ENCODE measurements around the gene KCNF1. TPM values are rescaled to one million over a fixed set of nuclear protein-coding genes. Genes with fewer than 3 reads are reported as not detected.

Gene KCNF1
- total RNA-seq, 2 donors from 2014 or later, result not detected

DNA sequence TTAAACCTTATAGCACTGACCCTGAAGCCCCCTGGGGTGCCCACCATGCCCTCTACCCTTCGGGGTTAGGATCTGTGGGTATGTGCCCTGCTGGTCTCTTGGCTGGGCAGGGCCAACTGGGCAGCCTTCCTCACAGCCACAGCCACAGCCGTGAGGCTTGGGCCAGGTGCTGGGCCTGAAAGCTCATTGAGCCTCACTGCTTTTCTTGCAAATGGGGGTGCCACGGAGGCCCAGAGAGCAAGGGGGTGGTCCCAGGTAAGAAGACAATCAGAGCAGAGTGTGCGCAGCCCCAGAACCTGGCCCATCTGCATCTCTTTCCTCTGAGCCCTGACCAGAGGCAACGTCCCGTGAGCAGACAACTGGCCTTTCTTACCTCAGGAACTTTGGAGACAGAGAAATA lies 34.7 kb downstream of the KCNF1 start:
- H3K27ac ChIP-seq, result no peak overlapping the region
- no peaks in the 10 kb centered on the region for H3K9me3 ChIP-seq
- H3K4me3 ChIP-seq, result no peak overlapping the region
- ATAC-seq (ENCODE audit: insufficient number of reproducible peaks, low FRiP score, low read depth) (no peak), DNase-seq (ENCODE audit: low spot score) (no peak)
- TF ChIP-seq, protein P1, sequence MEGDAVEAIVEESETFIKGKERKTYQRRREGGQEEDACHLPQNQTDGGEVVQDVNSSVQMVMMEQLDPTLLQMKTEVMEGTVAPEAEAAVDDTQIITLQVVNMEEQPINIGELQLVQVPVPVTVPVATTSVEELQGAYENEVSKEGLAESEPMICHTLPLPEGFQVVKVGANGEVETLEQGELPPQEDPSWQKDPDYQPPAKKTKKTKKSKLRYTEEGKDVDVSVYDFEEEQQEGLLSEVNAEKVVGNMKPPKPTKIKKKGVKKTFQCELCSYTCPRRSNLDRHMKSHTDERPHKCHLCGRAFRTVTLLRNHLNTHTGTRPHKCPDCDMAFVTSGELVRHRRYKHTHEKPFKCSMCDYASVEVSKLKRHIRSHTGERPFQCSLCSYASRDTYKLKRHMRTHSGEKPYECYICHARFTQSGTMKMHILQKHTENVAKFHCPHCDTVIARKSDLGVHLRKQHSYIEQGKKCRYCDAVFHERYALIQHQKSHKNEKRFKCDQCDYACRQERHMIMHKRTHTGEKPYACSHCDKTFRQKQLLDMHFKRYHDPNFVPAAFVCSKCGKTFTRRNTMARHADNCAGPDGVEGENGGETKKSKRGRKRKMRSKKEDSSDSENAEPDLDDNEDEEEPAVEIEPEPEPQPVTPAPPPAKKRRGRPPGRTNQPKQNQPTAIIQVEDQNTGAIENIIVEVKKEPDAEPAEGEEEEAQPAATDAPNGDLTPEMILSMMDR (IDR thresholded peaks at IDR 0.05), result no peak
- H3K4me1 ChIP-seq (ENCODE audit: control insufficient read depth in 1 of 2, low read depth in 2 of 2), result no peaks in the 10 kb centered on the region
- no peaks in the 10 kb centered on the region for H3K36me3 ChIP-seq
- no peaks in the 10 kb centered on the region for H3K27me3 ChIP-seq (replicated peaks; ENCODE audit: insufficient read depth)

DNA sequence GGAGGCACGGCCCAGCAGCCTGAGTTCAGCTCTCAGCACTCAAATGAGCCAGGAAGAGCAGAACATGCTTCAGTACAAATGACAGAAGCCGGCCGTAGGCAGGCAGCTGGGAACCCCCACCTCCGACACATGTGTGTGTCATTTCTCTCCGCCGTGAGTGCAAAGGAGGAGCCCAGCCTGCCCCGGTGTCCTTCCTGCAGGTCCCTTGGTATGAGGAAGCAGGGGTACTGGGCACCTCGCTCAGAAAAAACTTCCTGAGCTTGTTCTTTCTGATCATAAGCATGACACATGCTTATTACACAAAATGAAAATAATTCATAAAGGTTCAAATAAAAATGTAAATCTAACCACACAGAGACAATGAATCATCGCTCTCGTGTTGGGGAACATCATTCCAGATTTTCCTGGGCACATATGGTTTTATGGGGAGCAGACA lies 35.3 kb downstream of the KCNF1 start:
- DNase-seq (ENCODE audit: low spot score), result no peak
- Histone ChIP-seq H3K9me3 (no peaks in the 10 kb centered on the region), H3K4me1 (ENCODE audit: control insufficient read depth in 1 of 2, low read depth in 2 of 2) (no peaks in the 10 kb centered on the region), H3K4me3 (no peak overlapping the region), H3K27ac (no peak overlapping the region), H3K36me3 (no peaks in the 10 kb centered on the region), H3K27me3 (replicated peaks; ENCODE audit: insufficient read depth) (no peaks in the 10 kb centered on the region)
- no peak for ATAC-seq (ENCODE audit: insufficient number of reproducible peaks, low FRiP score, low read depth)
- TF ChIP-seq, protein P1 (IDR thresholded peaks at IDR 0.05), result no peak

GRCh38 chr2:10947446-10948187 lies 35.9 kb downstream of the KCNF1 start:
- no peak overlapping the region for H3K27ac ChIP-seq
- DNase-seq (ENCODE audit: low spot score), result no peak
- ATAC-seq (ENCODE audit: insufficient number of reproducible peaks, low FRiP score, low read depth), result no peak
- H3K36me3 ChIP-seq, result no peaks in the 10 kb centered on the region
- no peaks in the 10 kb centered on the region for H3K4me1 ChIP-seq (ENCODE audit: control insufficient read depth in 1 of 2, low read depth in 2 of 2)
- H3K4me3 ChIP-seq, result no peak overlapping the region
- H3K9me3 ChIP-seq, result no peaks in the 10 kb centered on the region
- TF ChIP-seq, protein P1 (IDR thresholded peaks at IDR 0.05), result no peak
- H3K27me3 ChIP-seq (replicated peaks; ENCODE audit: insufficient read depth), result no peaks in the 10 kb centered on the region

DNA sequence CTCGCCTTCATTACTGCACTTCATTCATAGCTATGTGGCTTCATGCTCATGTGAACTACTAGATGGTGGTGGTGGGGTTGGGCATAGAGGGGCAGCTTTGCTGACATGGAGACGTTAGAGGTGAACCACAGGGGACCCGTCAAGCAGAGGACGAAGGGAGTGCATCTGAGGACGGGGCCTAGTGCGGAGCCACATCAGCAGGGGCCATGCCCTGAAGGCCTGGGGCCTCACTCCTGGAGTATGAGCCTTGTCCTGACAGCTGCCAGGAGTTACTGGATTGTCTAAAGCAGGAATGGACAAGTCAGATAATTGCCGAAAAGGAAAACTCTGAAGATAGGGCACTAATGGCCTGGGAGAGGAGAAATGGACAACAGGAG lies 36.4 kb downstream of the KCNF1 start:
- TF ChIP-seq, protein P1 (IDR thresholded peaks at IDR 0.05), result no peak
- no peaks in the 10 kb centered on the region for H3K36me3 ChIP-seq
- DNase-seq (ENCODE audit: low spot score), result no peak

GRCh38 chr2:10948606-10949230 lies 37.0 kb downstream of the KCNF1 start:
- no peak for DNase-seq (ENCODE audit: low spot score)
- no peak for ATAC-seq (ENCODE audit: insufficient number of reproducible peaks, low FRiP score, low read depth)
- H3K27me3 ChIP-seq (replicated peaks; ENCODE audit: insufficient read depth), result no peaks in the 10 kb centered on the region
- H3K27ac ChIP-seq, result no peak overlapping the region
- H3K4me3 ChIP-seq, result no peak overlapping the region
- H3K36me3 ChIP-seq, result no peaks in the 10 kb centered on the region
- no peaks in the 10 kb centered on the region for H3K9me3 ChIP-seq
- TF ChIP-seq, protein P1 (IDR thresholded peaks at IDR 0.05), result no peak
- no peaks in the 10 kb centered on the region for H3K4me1 ChIP-seq (ENCODE audit: control insufficient read depth in 1 of 2, low read depth in 2 of 2)

More for the DNA sequence above, 36.4 kb downstream of the KCNF1 start:
- H3K4me1 ChIP-seq (ENCODE audit: control insufficient read depth in 1 of 2, low read depth in 2 of 2), result no peaks in the 10 kb centered on the region
- H3K4me3 ChIP-seq, result no peak overlapping the region
- H3K27ac ChIP-seq, result no peak overlapping the region
- no peaks in the 10 kb centered on the region for H3K9me3 ChIP-seq
- H3K27me3 ChIP-seq (replicated peaks; ENCODE audit: insufficient read depth), result no peaks in the 10 kb centered on the region
- ATAC-seq (ENCODE audit: insufficient number of reproducible peaks, low FRiP score, low read depth), result no peak

Measured in thoracic aorta (tissue), 2 donors.